ENCODE data around the gene ADAMTS5.
A peak's percentile ranks its signal among the peaks of the same experiment; 100 is the strongest.

Gene ADAMTS5

GRCh38 chr21:26946744-26947446 lies 20.0 kb downstream of the ADAMTS5 start:
- DNase-seq, result no peak

DNA sequence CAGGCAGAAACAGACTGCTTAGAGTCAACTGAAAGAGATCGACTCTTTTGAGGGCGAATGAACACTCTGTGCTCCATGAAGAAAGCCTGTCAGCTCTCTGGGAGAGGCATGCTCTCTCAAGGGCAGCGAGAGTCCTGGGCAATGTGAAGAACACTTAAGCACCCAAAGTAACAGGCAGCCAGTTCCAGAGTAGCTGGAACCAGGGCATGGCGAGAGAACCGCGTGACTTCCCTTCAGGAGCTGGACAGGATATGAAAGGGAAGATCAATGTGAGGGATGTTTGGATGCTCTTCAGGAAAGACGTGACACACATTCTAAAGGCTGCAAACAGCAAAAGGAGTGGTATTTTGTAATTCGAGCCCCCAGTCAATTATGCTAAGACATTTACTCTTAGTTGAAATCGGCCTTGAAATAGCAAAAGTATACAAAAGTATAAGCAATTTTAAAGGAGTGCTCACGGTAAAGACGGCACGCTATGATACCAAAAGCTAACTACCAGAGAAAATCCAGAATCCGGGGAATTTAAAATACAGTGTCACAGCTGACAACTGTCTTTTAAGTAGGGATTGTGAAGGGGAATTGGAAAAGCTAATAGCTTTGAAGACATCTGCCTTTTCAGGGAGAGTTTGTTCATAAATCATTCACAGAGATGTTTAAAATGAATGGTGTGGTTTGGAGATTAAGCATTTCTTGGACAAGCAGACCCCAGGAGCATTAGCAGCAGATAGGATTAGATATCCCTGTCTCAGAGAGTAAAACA lies 20.8 kb downstream of the ADAMTS5 start:
- DNase-seq, result no peak

DNA sequence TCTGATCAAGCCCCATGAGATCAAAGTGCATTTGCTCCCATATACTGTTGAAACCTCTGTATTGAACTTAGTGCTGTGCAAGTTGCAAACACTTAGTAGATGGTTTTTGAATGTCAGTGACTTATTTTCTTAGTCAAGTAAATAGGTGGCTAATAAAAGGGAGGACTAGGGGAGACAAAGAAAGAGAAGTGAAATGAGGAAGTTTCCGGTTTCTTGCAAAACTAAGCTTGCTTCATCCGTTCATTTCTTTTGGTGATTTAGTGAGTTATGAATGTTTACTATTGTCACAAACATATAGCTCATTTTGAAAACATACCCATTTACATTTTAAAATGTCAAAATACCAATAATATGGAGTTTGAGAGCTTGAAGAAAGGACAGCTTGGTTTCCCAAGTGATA lies 23.0 kb downstream of the ADAMTS5 start:
- no peak for DNase-seq

DNA sequence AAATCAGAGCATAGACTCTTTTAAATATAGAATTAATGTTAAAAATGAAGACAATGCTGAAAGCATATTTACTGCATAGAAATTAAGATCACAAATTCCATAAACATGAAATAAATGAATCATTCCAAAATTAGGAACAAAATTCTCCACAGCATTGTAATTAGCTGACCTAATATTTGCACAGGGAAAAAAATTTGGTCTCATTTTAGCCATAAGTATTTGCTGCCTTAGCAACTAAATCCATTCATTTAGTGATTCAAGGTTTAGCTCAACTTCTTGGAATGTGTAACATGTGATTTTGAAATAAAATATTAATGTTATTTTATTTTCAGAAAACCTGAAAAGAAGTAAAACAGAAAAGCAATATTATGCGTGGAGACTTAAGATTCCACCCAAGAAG lies 25.5 kb downstream of the ADAMTS5 start:
- DNase-seq, result no peak

DNA sequence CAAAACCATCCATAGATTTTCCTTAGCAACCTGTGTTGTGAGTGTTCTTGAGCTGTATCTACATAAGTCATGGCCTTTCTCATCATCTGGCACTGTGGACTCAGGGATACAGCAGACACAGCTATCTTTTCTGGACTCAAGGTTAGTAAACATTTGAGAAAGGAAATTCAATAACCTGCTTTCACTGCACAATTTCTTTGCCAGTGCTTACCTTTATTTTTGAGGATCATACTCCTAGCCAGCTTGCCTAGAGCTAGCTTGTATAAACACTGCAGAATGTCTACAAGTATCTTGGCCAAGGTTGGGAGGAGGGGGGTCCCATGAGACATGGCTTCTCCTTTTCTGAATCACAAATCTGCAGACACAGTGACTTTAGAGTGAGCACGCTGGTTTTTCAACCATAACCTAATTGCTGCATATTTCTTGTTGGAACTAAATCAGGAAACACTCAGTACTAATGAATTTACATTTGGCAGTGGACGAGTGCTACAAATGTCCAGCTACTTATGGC lies 27.2 kb downstream of the ADAMTS5 start:
- no peak for DNase-seq

- no peak for DNase-seq
Observed at GRCh38 chr21:26936641-26937040, 30.2 kb downstream of the ADAMTS5 start.

GRCh38 chr21:26935977-26936376 lies 30.9 kb downstream of the ADAMTS5 start:
- no peak for DNase-seq

- DNase-seq, result no peak
Observed at GRCh38 chr21:26934383-26934782, 32.5 kb downstream of the ADAMTS5 start.

GRCh38 chr21:26933448-26933847 lies 33.4 kb downstream of the ADAMTS5 start:
- no peak for DNase-seq

GRCh38 chr21:26925636-26926035 lies 41.3 kb downstream of the ADAMTS5 start:
- DNase-seq, result no peak

DNA sequence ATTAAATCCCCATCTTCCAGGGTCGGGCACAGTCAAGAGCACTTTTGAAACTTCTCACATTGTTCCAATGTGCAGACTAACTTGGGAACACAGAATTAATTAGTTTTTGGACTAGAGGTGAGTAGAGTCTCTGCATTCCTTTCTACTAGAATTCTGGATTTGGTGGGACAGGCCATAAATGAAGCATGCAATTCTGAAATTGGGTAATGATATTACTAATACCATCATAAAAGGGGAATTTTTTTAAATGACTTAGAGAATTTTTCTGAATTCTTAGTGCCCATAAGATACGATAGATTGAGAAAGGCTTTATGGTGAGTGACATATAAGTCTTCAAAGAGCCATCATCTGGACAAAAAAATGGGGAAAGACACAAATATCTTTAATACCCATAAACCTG lies 41.8 kb downstream of the ADAMTS5 start:
- DNase-seq, result no peak

DNA sequence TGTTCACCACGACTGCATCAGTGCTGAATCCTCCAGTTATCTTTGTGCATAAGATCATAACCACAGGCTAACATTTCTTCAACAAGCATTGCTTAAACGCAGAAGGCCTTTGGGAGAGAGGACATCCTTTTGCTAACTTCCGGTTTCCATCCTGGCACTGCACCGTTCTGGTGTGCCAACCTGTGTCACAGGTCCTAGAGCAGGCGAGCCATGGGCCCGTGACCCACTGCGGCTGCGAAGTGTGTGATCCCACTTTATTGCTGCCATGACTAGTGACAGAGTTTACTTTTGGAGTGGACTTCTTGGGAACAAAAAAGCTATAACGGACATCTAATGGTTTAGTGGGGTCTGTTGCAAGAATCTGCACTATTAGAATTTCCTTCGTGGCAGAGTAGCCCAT lies 42.9 kb downstream of the ADAMTS5 start:
- DNase-seq, result no peak

- no peak for DNase-seq
Observed at GRCh38 chr21:26920055-26920454, 46.8 kb downstream of the ADAMTS5 start.

GRCh38 chr21:26918323-26919079 lies 48.4 kb downstream of the ADAMTS5 start:
- DNase-seq, result no peak

- DNase-seq, result no peak
Observed at GRCh38 chr21:26916799-26917198, 50.1 kb downstream of the ADAMTS5 start.

DNA sequence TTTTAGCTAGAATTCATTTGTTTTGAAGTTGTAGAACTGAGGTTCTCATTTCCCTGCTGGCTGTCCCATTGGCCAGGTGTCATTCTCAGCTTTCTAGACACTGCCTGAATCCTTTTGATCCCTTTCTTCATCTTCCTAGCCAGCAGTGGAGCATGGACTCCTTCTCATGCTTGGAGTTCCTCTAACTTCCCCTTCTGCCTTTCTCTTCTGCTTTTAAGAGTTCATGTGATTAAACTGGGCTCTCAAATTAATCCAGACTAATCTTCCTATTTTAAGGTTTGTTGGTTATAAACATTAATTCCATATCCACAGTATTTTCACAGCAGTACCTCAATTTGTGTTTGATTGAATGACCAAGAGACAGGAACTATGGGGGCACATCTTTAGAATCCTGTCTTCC lies 52.3 kb downstream of the ADAMTS5 start:
- DNase-seq, result no peak

DNA sequence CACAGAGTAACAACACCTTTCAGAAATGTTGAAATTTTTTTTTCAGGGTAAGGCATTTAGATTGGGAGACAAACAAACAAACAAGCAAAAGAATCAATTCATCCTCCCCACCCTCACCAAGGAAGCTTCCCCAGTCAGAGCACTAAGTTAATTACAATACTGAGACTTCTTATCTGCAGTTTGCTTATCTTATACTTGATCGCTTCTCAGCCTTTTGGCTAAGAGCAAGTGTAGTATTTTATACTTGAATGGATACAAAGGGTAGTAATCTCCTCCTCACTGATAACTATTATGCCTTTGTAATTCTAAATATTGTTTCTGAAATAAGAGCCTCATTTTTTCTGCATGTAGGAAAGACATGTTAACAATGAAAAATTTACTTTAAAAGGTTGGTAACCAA lies 54.4 kb downstream of the ADAMTS5 start:
- no peak for DNase-seq

DNA sequence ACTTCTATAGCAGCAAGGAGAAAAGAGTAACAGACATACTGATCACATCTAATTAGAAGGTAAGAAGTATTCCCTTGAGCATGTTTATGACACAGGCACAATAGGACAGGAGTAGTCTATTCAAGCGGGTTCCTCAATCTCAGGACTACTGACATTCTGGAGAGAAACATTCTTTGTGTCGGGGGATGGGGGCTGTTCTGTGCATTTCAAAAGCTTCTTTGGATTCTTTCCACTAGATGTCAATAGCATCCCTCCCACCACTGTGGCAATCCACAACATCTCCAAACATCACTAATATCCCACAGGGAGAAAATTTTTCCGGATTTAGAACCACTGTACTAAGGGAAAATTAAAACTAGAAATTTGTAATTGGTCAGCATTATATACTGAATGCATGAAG lies 56.9 kb downstream of the ADAMTS5 start:
- DNase-seq, result peak; percentile 2

DNA sequence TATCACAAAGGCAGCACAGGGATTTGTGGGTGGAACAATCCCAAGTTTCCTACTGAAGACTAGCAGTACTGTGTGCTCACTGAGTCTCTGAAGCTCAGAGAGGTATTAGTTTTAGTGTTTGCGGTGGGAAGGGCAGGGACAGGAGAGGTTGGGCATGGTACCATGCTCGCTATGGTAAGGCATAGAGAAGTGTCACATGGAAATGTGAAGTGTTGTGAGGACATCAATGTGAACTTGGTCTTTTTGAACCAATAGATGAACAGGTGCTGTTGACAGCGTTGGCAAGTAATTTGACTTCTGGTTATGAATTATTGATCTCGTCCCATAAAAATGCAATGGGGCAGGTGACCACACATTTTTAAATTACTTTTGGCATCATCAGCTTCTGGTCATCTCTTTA lies 65.9 kb downstream of the ADAMTS5 start:
- no peak for DNase-seq

- DNase-seq, result no peak
Observed at GRCh38 chr21:26892151-26892550, 74.7 kb downstream of the ADAMTS5 start.

DNA sequence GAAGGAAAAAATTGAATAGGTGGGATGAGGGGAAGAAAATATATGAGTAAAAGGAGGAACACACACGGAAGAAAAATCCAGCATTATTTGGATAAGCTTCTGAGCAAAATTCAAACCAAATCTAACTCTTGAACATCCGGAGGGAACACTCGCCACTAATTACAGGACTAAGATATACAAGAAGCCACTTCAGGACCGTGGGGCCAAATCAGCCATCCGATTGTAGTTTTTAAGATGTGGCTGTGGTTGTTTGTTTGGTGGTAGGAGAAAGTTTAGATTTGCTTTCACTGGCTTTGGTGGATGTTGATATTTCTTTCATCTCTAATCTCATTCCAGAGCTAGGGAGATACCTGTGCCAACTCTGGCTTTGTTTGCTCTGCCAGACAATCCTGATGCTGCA lies 78.0 kb downstream of the ADAMTS5 start:
- no peak for DNase-seq

GRCh38 chr21:26888256-26888655 lies 78.6 kb downstream of the ADAMTS5 start:
- DNase-seq, result no peak

DNA sequence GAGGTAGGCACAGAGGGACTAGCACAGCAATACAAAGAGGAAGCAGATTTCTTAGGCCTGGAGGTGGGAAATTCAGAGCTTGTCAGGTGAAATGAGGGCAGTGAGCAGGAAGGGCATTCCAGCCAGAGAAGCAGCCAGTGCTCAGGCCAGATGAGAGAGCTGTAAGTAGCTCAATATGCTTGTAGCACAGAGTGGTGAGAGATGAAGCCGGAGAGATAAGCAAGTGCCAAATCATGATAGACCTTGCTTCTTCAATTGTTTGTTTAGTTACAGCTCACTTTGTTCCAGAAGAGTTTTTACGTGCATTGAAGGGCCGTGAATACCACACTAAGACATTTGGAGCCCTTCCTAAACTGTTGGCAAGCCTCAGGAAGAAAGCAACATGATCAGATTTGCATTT lies 79.6 kb downstream of the ADAMTS5 start:
- DNase-seq, result no peak

DNA sequence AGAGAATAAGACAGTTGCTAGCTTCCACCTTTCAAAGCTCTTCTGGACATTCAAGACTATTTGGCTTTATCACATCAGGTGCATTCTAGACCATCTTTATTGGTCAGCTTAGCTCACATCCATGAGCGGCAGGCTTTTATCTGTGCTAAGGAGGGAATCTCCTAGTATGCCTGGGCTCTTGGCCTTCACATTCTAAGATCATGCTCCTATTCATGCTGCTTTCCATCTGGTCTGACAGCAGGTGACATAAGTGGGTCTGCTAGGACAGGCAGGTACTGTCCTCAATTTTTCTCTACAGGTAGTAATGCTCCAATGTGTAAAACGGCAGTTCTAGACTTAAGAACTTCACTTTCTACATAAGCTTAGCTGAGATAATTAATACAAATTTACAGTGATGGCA lies 82.5 kb downstream of the ADAMTS5 start:
- no peak for DNase-seq

All from NCI-H226 (cell line).